T-helper 1 cell treated with Interleukin-12 subunit alpha and Interleukin-12 subunit beta and Interleukin-4 antibody, amounts not matched to agents 30 ng/mL and 1 ng/mL, for 36 hours (primary cell): ENCODE results near the gene FOXD2. TPM values are rescaled to one million over a fixed set of nuclear protein-coding genes. Genes with fewer than 3 reads are reported as not detected.

ENCODE experiments used
- total RNA-seq: library from RNA; stranded (reverse); gene quantifications from 2 replicates; pipeline ENCODE4 v1.2.3, GENCODE V29; 2022

Gene FOXD2
- total RNA-seq, 1 donor from 2014 or later, result 0.27 TPM

Other genes starting within 250 kb of the FOXD2 start
- not detected in 2 replicates for gene PDZK1IP1, start 248.0 kb upstream of the FOXD2 start, total RNA-seq
- gene TAL1, start 205.8 kb upstream of the FOXD2 start, total RNA-seq, result not detected in 2 replicates
- gene STIL, start 123.9 kb upstream of the FOXD2 start, total RNA-seq, result 28.4 and 32.0 TPM in 2 replicates
- gene CMPK1, start 104.3 kb upstream of the FOXD2 start, total RNA-seq, result 98.2 and 101 TPM in 2 replicates
- gene FOXE3, start 21.8 kb upstream of the FOXD2 start, total RNA-seq, result not detected in 2 replicates